HFFc6 (cell line): ENCODE results near the gene CPNE9. TPM values are rescaled to one million over a fixed set of nuclear protein-coding genes. Genes with fewer than 3 reads are reported as not detected.

ENCODE experiments used
- DNase-seq: peaks from one replicate; pipeline ENCODE4 v3.0.0-alpha.2; 2018
- H3K27ac Mint-ChIP-seq: 2 replicates; pipeline ENCODE4 v1.8.0; 2020; ENCODE audit warnings: mild to moderate bottlenecking, mixed read lengths
- H3K27me3 Mint-ChIP-seq: 2 replicates; pipeline ENCODE4 v1.8.0; 2021; ENCODE audit warnings: mild to moderate bottlenecking, moderate library complexity, mixed read lengths; ENCODE audit not compliant: insufficient read depth
- H3K36me3 Mint-ChIP-seq: 2 replicates; pipeline ENCODE4 v1.8.0; 2021; ENCODE audit warnings: low read depth, mixed read lengths
- H3K4me1 Mint-ChIP-seq: 2 replicates; pipeline ENCODE4 v1.8.0; 2020; ENCODE audit warnings: low read depth, mixed read lengths
- H3K4me3 Mint-ChIP-seq: 2 replicates; pipeline ENCODE4 v1.8.0; 2020; ENCODE audit warnings: mild to moderate bottlenecking, moderate library complexity, mixed read lengths
- H3K9me3 Mint-ChIP-seq: 2 replicates; pipeline ENCODE4 v1.8.0; 2020; ENCODE audit warnings: mild to moderate bottlenecking, mixed read lengths
- total RNA-seq, 6 experiments: library from RNA; stranded (reverse); fragmentation: NEBNext Ultra II Directional; extraction: Animal tissue kit (Norgen Biotek cat#: 25700); gene quantifications; 2 replicates in 1 of 6; 3 replicates in 5 of 6; pipeline ENCODE4 v1.2.3, GENCODE V29; 2021
- TF ChIP-seq, protein P1 (sequence below): fragments of 200-600 bp; sonication (generic); IDR thresholded peaks from 2 replicates; pipeline ENCODE4 v1.5.0; 2021; ENCODE audit warnings: antibody characterized with exemption, mild to moderate bottlenecking

Gene CPNE9
- total RNA-seq, 6 experiments from 2014 or later = not detected

DNA sequence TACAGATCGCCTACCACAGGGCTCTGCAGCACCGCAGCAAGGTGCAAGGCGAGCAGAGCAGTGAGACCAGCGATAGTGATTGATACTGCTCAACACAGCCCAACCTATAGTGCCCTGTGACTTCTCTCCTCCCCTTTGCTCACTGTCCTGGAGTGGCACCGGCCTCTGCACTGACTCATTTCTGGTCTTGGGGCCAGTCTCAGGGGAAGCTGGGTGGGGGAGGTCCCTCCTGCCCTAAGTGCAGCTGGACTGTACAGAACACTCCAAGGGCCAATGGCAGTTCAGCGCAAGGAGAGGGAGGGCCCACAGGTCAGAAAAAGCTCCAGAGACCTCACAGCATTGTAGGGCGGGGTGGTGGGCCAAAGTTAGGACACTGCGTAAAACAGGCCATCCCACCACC, 43.6 kb downstream of the CPNE9 start:
- DNase-seq = peak; percentile 41
- Mint-ChIP-seq H3K36me3 (peaks cover 47% of the 10 kb centered on the region), H3K9me3 (no peaks in the 10 kb centered on the region), H3K4me1 (peaks cover 54% of the 10 kb centered on the region), H3K4me3 (peak overlapping the region; percentile 23; the same call in 1 of the 2 replicates), H3K27ac (peak overlapping the region; percentile 43), H3K27me3 (peaks cover 1% of the 10 kb centered on the region)
- TF ChIP-seq, protein P1, sequence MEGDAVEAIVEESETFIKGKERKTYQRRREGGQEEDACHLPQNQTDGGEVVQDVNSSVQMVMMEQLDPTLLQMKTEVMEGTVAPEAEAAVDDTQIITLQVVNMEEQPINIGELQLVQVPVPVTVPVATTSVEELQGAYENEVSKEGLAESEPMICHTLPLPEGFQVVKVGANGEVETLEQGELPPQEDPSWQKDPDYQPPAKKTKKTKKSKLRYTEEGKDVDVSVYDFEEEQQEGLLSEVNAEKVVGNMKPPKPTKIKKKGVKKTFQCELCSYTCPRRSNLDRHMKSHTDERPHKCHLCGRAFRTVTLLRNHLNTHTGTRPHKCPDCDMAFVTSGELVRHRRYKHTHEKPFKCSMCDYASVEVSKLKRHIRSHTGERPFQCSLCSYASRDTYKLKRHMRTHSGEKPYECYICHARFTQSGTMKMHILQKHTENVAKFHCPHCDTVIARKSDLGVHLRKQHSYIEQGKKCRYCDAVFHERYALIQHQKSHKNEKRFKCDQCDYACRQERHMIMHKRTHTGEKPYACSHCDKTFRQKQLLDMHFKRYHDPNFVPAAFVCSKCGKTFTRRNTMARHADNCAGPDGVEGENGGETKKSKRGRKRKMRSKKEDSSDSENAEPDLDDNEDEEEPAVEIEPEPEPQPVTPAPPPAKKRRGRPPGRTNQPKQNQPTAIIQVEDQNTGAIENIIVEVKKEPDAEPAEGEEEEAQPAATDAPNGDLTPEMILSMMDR = no peak

DNA sequence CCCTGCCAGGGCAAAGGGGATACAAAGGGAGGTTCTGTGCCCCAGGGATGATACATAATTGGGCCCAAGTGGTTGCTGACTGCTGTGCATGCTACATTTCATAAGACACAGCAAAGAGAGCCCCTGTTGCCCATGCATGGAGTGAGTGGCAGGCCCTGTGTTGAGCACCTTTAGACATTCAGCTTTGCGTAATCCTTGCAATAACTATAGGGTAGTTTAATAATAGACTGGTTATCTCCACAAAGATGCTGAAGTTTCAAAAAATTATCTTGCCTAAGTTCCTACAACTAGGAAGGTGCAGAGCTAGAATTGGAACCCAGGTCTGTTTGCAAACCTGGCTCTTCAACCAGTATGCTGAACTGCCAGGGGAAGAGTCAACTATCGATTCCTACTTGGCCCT, 44.4 kb downstream of the CPNE9 start:
- Mint-ChIP-seq H3K4me1 (peaks cover 54% of the 10 kb centered on the region), H3K36me3 (peaks cover 47% of the 10 kb centered on the region), H3K9me3 (no peaks in the 10 kb centered on the region), H3K27ac (no peak overlapping the region), H3K4me3 (no peak overlapping the region), H3K27me3 (peaks cover 1% of the 10 kb centered on the region)
- TF ChIP-seq, protein P1 = no peak
- DNase-seq = no peak

- Mint-ChIP-seq H3K9me3 (no peaks in the 10 kb centered on the region), H3K27me3 (peaks cover 1% of the 10 kb centered on the region), H3K27ac (peak overlapping the region; percentile 96), H3K4me1 (peaks cover 55% of the 10 kb centered on the region), H3K4me3 (peak overlapping the region; percentile 93), H3K36me3 (peaks cover 40% of the 10 kb centered on the region)
- DNase-seq = no peak
- TF ChIP-seq, protein P1 = no peak
Measured at GRCh38 chr3:9749296-9749644, 45.6 kb downstream of the CPNE9 start.

DNA sequence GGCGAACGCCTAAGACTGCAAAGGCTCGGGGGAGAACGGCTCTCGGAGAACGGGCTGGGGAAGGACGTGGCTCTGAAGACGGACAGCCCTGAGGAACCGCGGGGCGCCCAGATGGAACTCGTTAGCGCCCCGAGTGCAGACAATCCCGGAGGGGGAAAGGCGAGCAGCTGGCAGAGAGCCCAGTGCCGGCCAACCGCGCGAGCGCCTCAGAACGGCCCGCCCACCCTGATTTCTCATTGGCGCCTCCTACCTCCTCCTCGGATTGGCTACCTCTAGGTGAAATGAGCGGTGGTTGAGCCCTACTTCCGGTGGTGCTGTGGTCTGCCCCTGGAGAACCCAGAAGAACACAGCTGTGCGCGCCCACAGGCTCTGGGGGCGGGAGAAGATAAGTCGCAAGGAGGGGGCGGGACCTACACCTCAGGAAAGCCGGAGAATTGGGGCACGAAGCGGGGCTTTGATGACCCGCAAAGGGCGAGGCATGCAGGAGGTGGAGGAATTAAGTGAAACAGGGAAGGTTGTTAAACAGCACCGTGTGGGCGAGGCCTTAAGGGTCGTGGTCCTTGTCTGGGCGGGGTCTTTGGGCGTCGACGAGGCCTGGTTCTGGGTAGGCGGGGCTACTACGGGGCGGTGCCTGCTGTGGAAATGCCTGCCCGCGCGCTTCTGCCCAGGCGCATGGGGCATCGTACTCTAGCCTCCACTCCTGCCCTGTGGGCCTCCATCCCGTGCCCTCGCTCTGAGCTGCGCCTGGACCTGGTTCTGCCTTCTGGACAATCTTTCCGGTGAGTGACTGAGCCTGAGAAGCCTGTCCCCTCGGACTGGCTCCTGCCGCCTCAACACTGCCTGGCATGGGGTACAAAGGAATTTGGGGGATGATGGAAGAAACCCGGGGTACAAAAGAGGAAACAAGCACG, 46.3 kb downstream of the CPNE9 start, which contains the start of gene OGG1:
Gene OGG1 (plus strand): TSS at position 308 of the 911 bp plus-strand sequence. CDS start 335 bp downstream, at position 643.
- H3K9me3 Mint-ChIP-seq = no peaks in the 10 kb centered on the region
- H3K4me1 Mint-ChIP-seq = peaks cover 61% of the 10 kb centered on the region
- peak; percentile 99 for DNase-seq
- peaks cover 41% of the 10 kb centered on the region for H3K36me3 Mint-ChIP-seq
- H3K27ac Mint-ChIP-seq = peak within 1 kb of the TSS; percentile 96
- H3K27me3 Mint-ChIP-seq = peaks cover 1% of the 10 kb centered on the region
- peak within 1 kb of the TSS; percentile 93 for H3K4me3 Mint-ChIP-seq
- TF ChIP-seq, protein P1 = peak; percentile 35; the same call in 1 of the 2 replicates

DNA sequence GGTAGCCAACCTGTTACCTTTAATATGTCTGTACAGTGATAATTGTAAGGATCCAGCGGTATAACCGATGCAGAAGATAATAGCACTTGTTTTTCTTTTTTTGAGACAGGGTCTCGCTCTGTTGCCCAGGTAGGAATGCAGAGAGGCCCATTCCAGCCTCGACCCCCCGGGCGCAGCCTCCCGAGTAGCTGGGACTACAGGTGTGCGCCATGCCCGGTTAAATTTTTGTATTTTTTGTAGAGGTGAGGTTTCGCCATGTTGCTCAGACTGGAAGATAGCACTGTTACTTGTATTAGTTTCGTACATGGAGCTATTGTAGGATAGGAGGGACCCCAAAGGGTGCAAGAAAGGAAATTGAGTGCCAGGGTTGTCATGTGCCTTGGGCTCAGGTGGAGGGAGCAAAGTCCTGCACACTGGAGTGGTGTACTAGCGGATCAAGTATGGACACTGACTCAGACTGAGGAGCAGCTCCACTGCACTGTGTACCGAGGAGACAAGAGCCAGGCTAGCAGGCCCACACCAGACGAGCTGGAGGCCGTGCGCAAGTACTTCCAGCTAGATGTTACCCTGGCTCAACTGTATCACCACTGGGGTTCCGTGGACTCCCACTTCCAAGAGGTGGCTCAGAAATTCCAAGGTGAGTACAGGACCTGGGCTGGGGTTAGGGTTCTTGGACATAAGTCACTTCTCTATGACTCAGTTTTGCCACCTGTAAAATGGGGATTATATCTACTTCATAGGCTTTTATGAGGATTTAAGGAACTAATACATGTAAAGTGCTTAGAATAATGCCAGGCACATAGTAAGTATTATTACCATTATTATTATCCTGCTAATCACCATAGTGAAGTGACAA, 47.2 kb downstream of the CPNE9 start:
- Mint-ChIP-seq H3K4me1 (peaks cover 61% of the 10 kb centered on the region), H3K4me3 (peak overlapping the region; percentile 93), H3K27me3 (peaks cover 1% of the 10 kb centered on the region), H3K9me3 (no peaks in the 10 kb centered on the region), H3K27ac (peak overlapping the region; percentile 96), H3K36me3 (peaks cover 42% of the 10 kb centered on the region)
- TF ChIP-seq, protein P1 = no peak
- peak; percentile 39 for DNase-seq
